Posterior vena cava (tissue), 2 donors: ENCODE data around the gene ATIC. TPM values are rescaled to one million over a fixed set of nuclear protein-coding genes. Genes with fewer than 3 reads are reported as not detected.

ENCODE experiments used
- DNase-seq: peaks from one replicate; pipeline ENCODE4 v3.0.0-alpha.2; 2020; ENCODE audit warnings: low spot score
- intact Hi-C, 2 donors: fragments of 100-400 bp; cut with DNase I; formaldehyde crosslinking; loops; one replicate each; pipeline versions ENCODE4 v1.14.1 to v1.14.2; 2022 to 2023
- total RNA-seq, 2 donors: library from RNA; stranded (reverse); fragmentation: NEBNext Ultra II Directional; extraction: Animal tissue kit (Norgen Biotek cat#: 25700); gene quantifications; one replicate each; pipeline ENCODE4 v1.2.1, GENCODE V29; 2021
- donor health status: DM: yes; HTN: yes; CAD: no.
- donor health status: DM: yes; HTN: yes; CAD: no.

ATIC gene
- total RNA-seq, 2 donors from 2014 or later = 52.2 to 57.7 TPM

GRCh38 chr2:215388002-215388728 is 76.3 kb downstream of the ATIC start:
- intact Hi-C loops = no loop called here
- no peak for DNase-seq

GRCh38 chr2:215390550-215390913 is 78.7 kb downstream of the ATIC start:
- intact Hi-C loops = no loop called here

DNA sequence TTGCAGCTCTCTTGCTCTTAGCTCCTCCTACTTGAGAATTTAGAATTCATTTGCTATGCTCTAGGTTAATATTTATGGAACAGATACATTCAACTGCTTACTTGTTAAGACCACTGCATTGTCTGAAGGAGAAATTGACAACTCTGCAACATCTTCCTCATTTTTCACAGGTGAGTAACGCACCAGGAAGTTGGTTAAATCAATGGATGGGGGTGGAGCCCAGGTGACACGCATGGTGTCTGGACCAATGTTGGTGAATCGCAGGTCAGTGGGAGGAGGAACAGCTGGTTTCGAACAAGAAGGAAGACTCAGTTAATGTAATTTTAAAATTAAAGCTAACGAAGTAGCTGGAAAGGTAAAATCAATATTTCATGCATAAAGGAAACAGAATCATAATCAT is 79.7 kb downstream of the ATIC start:
- intact Hi-C loops = no loop called here
- no peak for DNase-seq

More at GRCh38 chr2:215390550-215390913, 78.7 kb downstream of the ATIC start:
- DNase-seq = no peak

- DNase-seq = no peak
- intact Hi-C loops = no loop called here
Observed at GRCh38 chr2:215392164-215392563, 80.3 kb downstream of the ATIC start.

- no peak for DNase-seq
- intact Hi-C loops = no loop called here
Observed at GRCh38 chr2:215392687-215393270, 80.9 kb downstream of the ATIC start.

DNA sequence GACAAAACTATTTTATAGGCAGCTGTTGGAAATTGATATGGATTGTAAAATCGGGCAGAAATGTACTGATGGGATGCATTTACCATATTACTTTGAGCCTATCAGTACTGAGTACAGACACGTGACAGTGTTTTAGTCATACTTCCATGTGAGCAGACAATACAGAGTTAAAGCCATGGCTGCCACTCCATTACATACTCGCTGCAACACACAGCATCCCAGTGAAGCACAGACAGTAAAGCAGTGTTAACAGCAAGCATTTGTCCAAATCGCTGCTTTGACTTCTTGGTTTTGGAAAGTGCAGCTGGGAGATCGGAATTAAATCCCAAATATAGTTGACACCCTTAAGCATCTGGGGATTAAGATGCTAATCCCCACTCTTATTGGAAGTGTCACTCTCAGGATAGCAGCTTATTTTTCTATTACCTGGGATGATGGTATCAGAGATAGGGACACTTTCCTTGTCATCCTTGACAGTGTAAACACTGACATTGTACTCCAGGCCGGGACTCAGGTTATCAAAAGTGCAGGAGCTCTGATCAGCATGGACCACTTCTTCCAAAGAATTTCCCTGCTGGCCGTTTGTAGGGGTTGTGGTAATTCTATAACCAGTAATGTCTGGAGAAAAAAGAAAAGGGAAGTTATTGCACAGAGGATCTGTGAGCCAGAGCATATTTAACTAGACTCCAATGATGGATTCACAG is 82.4 kb downstream of the ATIC start:
- intact Hi-C loops = no loop called here
- DNase-seq = no peak

- intact Hi-C loops = no loop called here
- no peak for DNase-seq
Observed at GRCh38 chr2:215395687-215396460, 84.0 kb downstream of the ATIC start.

- intact Hi-C loops = no loop called here
- no peak for DNase-seq
Observed at GRCh38 chr2:215396595-215397313, 84.9 kb downstream of the ATIC start.

GRCh38 chr2:215397632-215398341 is 85.9 kb downstream of the ATIC start:
- intact Hi-C loops = no loop called here

GRCh38 chr2:215399067-215399716 is 87.3 kb downstream of the ATIC start:
- no peak for DNase-seq
- intact Hi-C loops = no loop called here

More at GRCh38 chr2:215397632-215398341, 85.9 kb downstream of the ATIC start:
- no peak for DNase-seq

Other genes with a start within 250 kb of the ATIC start
- gene ABCA12, start 173.4 kb upstream of the ATIC start, total RNA-seq = not detected
- 1,000 to 10,000 TPM; 2,588 to 3,239 TPM for gene FN1, start 124.0 kb downstream of the ATIC start, total RNA-seq